Measurements from ENCODE around the gene LEF1. TPM values are rescaled to one million over a fixed set of nuclear protein-coding genes. Genes with fewer than 3 reads are reported as not detected.
A peak's percentile ranks its signal among the peaks of the same experiment; 100 is the strongest.

Gene LEF1
- total and polyA plus RNA-seq, 9 of the 15 experiments (the other 6 are each of a cell fraction or from before 2014, with no cell fraction given), result 15.1 to 81.1 (median 29.7) TPM

- TF ChIP-seq RNF219 (CRISPR knock-in tag; IDR thresholded peaks at IDR 0.05) (no peak), ELF4 (CRISPR knock-in tag; IDR thresholded peaks at IDR 0.05) (no peak), TAL1 (IDR thresholded peaks at IDR 0.05) (no peak), HNRNPL (IDR thresholded peaks at IDR 0.05; ENCODE audit: low read depth, low read length) (peak; percentile 49; the same call in 1 of the 2 replicates), CCNT2 (IDR thresholded peaks at IDR 0.05; ENCODE audit: borderline replicate concordance, extremely low read depth, insufficient read length, low read depth, low read length) (peak; percentile 78), PHB (CRISPR knock-in tag; IDR thresholded peaks at IDR 0.05) (no peak), CHAMP1 (IDR thresholded peaks at IDR 0.05) (no peak), KDM5B (IDR thresholded peaks at IDR 0.05; ENCODE audit: insufficient replicate concordance, low read depth, low read length) (peak; percentile 69), SMARCA4 (IDR thresholded peaks at IDR 0.05) (no peak), SOX6 (IDR thresholded peaks at IDR 0.05) (peak; percentile 14; the same call in 1 of the 2 replicates), NR2C1 (IDR thresholded peaks at IDR 0.05) (peak; percentile 69; the same call in 1 of the 2 replicates), NR2C1 (tag; IDR thresholded peaks at IDR 0.05) (peak; percentile 83), MTA1 (IDR thresholded peaks at IDR 0.05; ENCODE audit: borderline replicate concordance) (no peak), SAFB (IDR thresholded peaks at IDR 0.05; ENCODE audit: borderline replicate concordance, low read depth, low read length) (peak; percentile 95), FIP1L1 (IDR thresholded peaks at IDR 0.05; ENCODE audit: low read depth, low read length, poor library complexity, severe bottlenecking) (peak; percentile 34), NR2C2 (CRISPR knock-in tag; IDR thresholded peaks at IDR 0.05) (no peak), NR2C2 (tag; IDR thresholded peaks at IDR 0.05) (peak; percentile 95), L3MBTL2 (IDR thresholded peaks at IDR 0.05) (peak; percentile 86; the same call in 1 of the 2 replicates), RB1 (IDR thresholded peaks at IDR 0.05; ENCODE audit: low read depth) (peak; percentile 68; the same call in 1 of the 2 replicates), POLR2AphosphoS2 (IDR thresholded peaks at IDR 0.05; ENCODE audit: low read length) (no peak), THRA (IDR thresholded peaks at IDR 0.05) (no peak), ARNT (IDR thresholded peaks at IDR 0.05) (no peak), ZFP36 (IDR thresholded peaks at IDR 0.05; ENCODE audit: low read depth, low read length, partially characterized antibody) (peak; percentile 16), SMARCB1 (IDR thresholded peaks at IDR 0.05; ENCODE audit: insufficient read length, low read depth) (no peak)
Observed at GRCh38 chr4:108172753-108173598, 4.2 kb upstream of the LEF1 start (continued).

All from K562 (cell line).